Caco-2 (cell line): Measurements from ENCODE around the gene RPL22. TPM values are rescaled to one million over a fixed set of nuclear protein-coding genes. Genes with fewer than 3 reads are reported as not detected.

Experiments used
- BruUV-seq: library from RNA; stranded (reverse); fragments of 400-500 nt; replicated peaks from 2 replicates; lab custom pipeline; 2021; lab: Mats Ljungman, UMichigan
- CTCF ChIA-PET: fragments of 300-600 bp; sonication (Branson Sonifier 250); formaldehyde crosslinking; loops from one replicate; lab custom pipeline; 2022; ENCODE audit warnings: antibody characterized with exemption; lab: Charles Lee
- POLR2A ChIA-PET: fragments of 300-600 bp; sonication (Branson Sonifier 250); formaldehyde crosslinking; loops from one replicate; lab custom pipeline; 2022; ENCODE audit warnings: antibody characterized with exemption; lab: Charles Lee
- DNase-seq, 2 experiments: peaks; one replicate each; pipeline versions ENCODE4 v3.0.0 to v3.0.0-alpha.2; 2020 to 2022
- H3K27me3 ChIP-seq: replicated peaks from 2 replicates; pipeline ENCODE4 v1.6.0; 2011; ENCODE audit warnings: low read length; ENCODE audit not compliant: control insufficient read depth, insufficient read depth
- H3K36me3 ChIP-seq: 2 replicates; pipeline ENCODE4 v1.5.1; 2011; ENCODE audit warnings: low read length; ENCODE audit not compliant: control insufficient read depth, insufficient read depth
- H3K4me1 ChIP-seq: fragments of 250-450 bp; sonication (Bioruptor Pico); 2 replicates; pipeline ENCODE4 v1.5.1; 2020; ENCODE audit warnings: mild to moderate bottlenecking
- H3K4me3 ChIP-seq: 2 replicates; pipeline ENCODE4 v1.5.1; 2011; ENCODE audit warnings: low read depth, mild to moderate bottlenecking, control low read depth, low read length
- H3K9me3 ChIP-seq: fragments of 250-450 bp; sonication (Bioruptor Pico); 2 replicates; pipeline ENCODE4 v1.5.1; 2020; ENCODE audit warnings: mild to moderate bottlenecking, moderate library complexity
- H3K27ac Mint-ChIP-seq: one replicate; pipeline ENCODE4 v1.8.0; 2022; ENCODE audit warnings: mixed read lengths; ENCODE audit not compliant: unreplicated experiment
- H3K27me3 Mint-ChIP-seq: one replicate; pipeline ENCODE4 v1.8.0; 2022; ENCODE audit warnings: mixed read lengths; ENCODE audit not compliant: insufficient read depth, unreplicated experiment
- H3K36me3 Mint-ChIP-seq: one replicate; pipeline ENCODE4 v1.8.0; 2022; ENCODE audit warnings: mild to moderate bottlenecking, mixed read lengths; ENCODE audit not compliant: insufficient read depth, unreplicated experiment
- H3K4me1 Mint-ChIP-seq: one replicate; pipeline ENCODE4 v1.8.0; 2022; ENCODE audit warnings: low read depth, mixed read lengths; ENCODE audit not compliant: unreplicated experiment
- H3K4me3 Mint-ChIP-seq: one replicate; pipeline ENCODE4 v1.8.0; 2022; ENCODE audit warnings: mild to moderate bottlenecking, moderate library complexity, mixed read lengths; ENCODE audit not compliant: unreplicated experiment
- H3K9me3 Mint-ChIP-seq: one replicate; pipeline ENCODE4 v1.8.0; 2022; ENCODE audit warnings: mixed read lengths; ENCODE audit not compliant: unreplicated experiment
- intact Hi-C: fragments of 100-400 bp; cut with micrococcal nuclease; formaldehyde crosslinking; loops from one replicate; pipeline ENCODE4 v1.10.0; 2022; ENCODE audit not compliant: unreplicated experiment
- total RNA-seq: library from RNA; stranded (reverse); gene quantifications from 2 replicates; pipeline ENCODE4 v1.2.3, GENCODE V29; 2022
- TF ChIP-seq, protein P1 (sequence below), 2 experiments: fragments of 200-600 bp in 1 of 2; IDR thresholded peaks; 1 replicate in 1 of 2; 2 replicates in 1 of 2; pipeline versions ENCODE4 v1.5.1 to v1.8.0; 2011 to 2022; ENCODE audit warnings: antibody characterized with exemption in 1 of 2, control low read depth in 1 of 2, inconsistent platforms in 1 of 2, low read depth in 1 of 2, low read length in 1 of 2, mild to moderate bottlenecking in 1 of 2, moderate library complexity in 1 of 2; ENCODE audit not compliant: insufficient read depth in 1 of 2, severe bottlenecking in 1 of 2, unreplicated experiment in 1 of 2

The RPL22 gene
- total RNA-seq, 1 experiment from 2014 or later = 406 TPM

DNA sequence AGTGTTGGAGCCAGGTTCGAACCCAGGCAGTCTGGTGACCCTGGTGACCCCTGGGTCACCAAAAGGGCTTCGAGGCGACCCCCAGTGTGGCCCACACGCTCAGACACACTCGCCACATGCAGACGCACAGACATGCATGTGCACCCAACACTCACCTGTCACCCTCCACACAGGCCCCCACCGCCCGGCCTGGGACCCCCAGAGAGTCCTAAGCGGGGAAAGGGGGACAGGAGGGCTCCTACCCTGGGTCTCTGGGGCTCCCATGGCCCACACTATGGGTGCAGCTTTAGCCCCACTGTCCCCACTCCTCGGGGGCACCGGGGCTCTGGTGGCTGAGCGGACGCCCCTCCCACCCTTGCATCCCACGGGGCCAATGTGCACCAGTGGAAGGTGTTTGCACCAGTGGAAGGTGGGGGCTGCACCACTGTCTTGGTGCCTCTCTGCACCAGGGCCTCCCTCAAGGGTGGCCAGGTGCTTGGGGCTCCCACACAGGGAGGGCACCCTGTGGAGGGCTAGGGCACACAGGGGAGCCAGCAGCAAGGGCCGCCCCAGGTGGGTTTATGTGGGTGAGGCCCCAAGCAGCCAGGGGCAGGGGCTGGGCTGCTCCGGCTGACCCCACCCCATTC, 29.2 kb downstream of the RPL22 start:
- POLR2A ChIA-PET = no interaction called here
- intact Hi-C loops = no loop called here
- Histone ChIP-seq H3K36me3 (no peaks in the 10 kb centered on the region), H3K9me3 (no peaks in the 10 kb centered on the region), H3K27me3 (no peaks in the 10 kb centered on the region), H3K4me3 (no peak overlapping the region), H3K4me1 (no peaks in the 10 kb centered on the region)
- Mint-ChIP-seq H3K27me3 (no peaks in the 10 kb centered on the region), H3K4me3 (no peak overlapping the region), H3K27ac (no peak overlapping the region), H3K36me3 (no peaks in the 10 kb centered on the region), H3K4me1 (no peaks in the 10 kb centered on the region), H3K9me3 (no peaks in the 10 kb centered on the region)
- CTCF ChIA-PET = no interaction called here
- TF ChIP-seq, protein P1, sequence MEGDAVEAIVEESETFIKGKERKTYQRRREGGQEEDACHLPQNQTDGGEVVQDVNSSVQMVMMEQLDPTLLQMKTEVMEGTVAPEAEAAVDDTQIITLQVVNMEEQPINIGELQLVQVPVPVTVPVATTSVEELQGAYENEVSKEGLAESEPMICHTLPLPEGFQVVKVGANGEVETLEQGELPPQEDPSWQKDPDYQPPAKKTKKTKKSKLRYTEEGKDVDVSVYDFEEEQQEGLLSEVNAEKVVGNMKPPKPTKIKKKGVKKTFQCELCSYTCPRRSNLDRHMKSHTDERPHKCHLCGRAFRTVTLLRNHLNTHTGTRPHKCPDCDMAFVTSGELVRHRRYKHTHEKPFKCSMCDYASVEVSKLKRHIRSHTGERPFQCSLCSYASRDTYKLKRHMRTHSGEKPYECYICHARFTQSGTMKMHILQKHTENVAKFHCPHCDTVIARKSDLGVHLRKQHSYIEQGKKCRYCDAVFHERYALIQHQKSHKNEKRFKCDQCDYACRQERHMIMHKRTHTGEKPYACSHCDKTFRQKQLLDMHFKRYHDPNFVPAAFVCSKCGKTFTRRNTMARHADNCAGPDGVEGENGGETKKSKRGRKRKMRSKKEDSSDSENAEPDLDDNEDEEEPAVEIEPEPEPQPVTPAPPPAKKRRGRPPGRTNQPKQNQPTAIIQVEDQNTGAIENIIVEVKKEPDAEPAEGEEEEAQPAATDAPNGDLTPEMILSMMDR (IDR thresholded peaks at IDR 0.05; ENCODE audit: insufficient read depth in 1 of 2, low read depth in 1 of 2, low read length in 1 of 2, severe bottlenecking in 1 of 2, unreplicated experiment in 1 of 2) = no peak
- BruUV-seq = no TSS peak
- DNase-seq = no peak

DNA sequence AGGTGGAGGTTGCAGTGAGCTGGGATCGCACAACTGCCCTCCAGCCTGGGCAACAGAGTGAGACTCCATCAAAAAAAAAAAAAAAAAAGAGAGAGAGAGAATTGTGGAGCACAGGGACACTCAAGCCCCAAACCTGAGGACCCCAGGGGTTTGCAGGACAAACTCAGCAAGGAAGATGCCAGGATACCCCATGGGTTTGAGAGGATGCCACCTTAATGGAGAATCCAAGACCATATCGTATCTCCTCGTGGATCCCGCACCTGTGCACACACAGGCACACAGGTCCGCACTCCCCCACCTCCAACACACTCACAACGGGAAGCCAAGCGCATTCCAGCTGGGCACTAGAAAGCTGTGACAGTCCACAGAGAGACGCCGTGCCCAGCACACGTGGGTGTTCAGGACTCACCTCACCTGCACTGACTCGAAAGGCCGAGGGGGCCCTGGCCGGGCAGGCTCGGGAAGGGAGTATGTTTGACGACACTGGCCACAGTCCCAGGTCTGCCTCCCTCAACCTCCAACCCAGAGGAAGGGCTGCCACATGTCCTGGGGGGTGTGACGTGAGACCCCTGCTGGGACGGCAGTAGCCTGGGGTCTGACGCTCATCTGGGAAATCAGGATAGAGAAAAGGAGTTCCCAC, 30.3 kb downstream of the RPL22 start:
- H3K36me3 ChIP-seq = no peaks in the 10 kb centered on the region
- H3K9me3 Mint-ChIP-seq = no peaks in the 10 kb centered on the region
- no peaks in the 10 kb centered on the region for H3K9me3 ChIP-seq
- H3K27ac Mint-ChIP-seq = no peak overlapping the region
- POLR2A ChIA-PET = no interaction called here
- H3K4me3 Mint-ChIP-seq = no peak overlapping the region
- TF ChIP-seq, protein P1 (IDR thresholded peaks at IDR 0.05; ENCODE audit: insufficient read depth in 1 of 2, low read depth in 1 of 2, low read length in 1 of 2, severe bottlenecking in 1 of 2, unreplicated experiment in 1 of 2) = no peak
- H3K27me3 ChIP-seq = no peaks in the 10 kb centered on the region
- peaks cover 5% of the 10 kb centered on the region for H3K27me3 Mint-ChIP-seq
- CTCF ChIA-PET = no interaction called here
- no peaks in the 10 kb centered on the region for H3K4me1 ChIP-seq
- no peaks in the 10 kb centered on the region for H3K36me3 Mint-ChIP-seq
- no peak for DNase-seq
- H3K4me1 Mint-ChIP-seq = no peaks in the 10 kb centered on the region
- intact Hi-C loops = loop anchor here (10.0 kb wide), 1 partner anchor 64 kb away; no protein-coding TSS in a partner anchor
- BruUV-seq = no TSS peak
- no peak overlapping the region for H3K4me3 ChIP-seq

DNA sequence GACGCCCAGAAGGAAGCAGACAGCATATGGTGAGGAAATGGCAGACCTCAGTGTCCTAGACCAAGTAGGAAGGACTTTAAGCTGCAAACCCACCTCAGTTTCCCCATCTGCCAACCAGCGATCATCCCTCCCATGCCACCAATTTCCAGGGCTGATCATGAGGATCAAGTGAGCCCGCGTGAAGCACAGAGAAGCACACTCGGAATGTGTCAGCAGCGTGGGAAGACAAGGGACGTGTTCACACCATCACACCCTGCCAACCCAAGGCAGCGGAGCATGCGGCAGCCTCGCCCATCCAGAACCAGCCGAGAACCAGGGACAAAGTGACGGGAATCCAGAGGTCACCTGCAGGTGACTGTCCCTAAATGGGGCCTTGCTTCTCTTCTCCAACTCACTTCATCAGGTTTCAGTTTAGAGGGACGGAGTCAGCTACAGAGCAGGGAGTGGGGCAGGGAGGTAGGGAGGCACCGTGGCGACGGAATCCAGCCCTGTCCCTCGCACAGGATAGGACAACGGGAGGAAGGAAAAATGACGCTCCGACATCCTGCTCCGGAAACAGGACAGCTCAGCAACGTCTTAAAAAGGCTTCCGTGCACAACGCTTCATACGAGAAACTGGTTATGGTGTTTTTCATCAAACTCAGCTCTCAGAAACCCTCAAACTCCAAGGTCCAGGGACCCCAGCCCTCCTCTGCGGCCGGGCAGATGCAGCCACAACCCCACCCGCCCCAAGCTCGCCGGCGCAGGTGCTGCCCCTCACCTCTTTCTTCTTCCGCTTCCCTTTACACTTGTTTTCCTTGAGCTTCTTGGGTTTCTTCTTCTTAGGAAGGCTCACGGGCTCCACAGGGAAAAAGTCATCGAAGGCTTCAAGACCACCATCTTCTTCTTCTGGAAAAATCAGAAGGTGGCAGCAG, 31.7 kb downstream of the RPL22 start:
- no peaks in the 10 kb centered on the region for H3K27me3 ChIP-seq
- POLR2A ChIA-PET = interaction anchor here (0.6 kb wide), 1 partner anchor 39 kb away, joined by 3 read pairs; no protein-coding TSS in a partner anchor

More for the DNA sequence above, 31.7 kb downstream of the RPL22 start:
- TF ChIP-seq, protein P1 (IDR thresholded peaks at IDR 0.05; ENCODE audit: insufficient read depth in 1 of 2, low read depth in 1 of 2, low read length in 1 of 2, severe bottlenecking in 1 of 2, unreplicated experiment in 1 of 2) = no peak
- Histone ChIP-seq H3K36me3 (no peaks in the 10 kb centered on the region), H3K9me3 (no peaks in the 10 kb centered on the region), H3K4me1 (no peaks in the 10 kb centered on the region), H3K4me3 (no peak overlapping the region)
- DNase-seq = no peak
- BruUV-seq = no TSS peak
- Mint-ChIP-seq H3K27me3 (peaks cover 5% of the 10 kb centered on the region), H3K4me1 (no peaks in the 10 kb centered on the region), H3K9me3 (no peaks in the 10 kb centered on the region), H3K4me3 (no peak overlapping the region), H3K36me3 (no peaks in the 10 kb centered on the region), H3K27ac (no peak overlapping the region)
- intact Hi-C loops = loop anchor here (10.0 kb wide), 1 partner anchor 63 kb away; no protein-coding TSS in a partner anchor
- CTCF ChIA-PET = interaction anchor here (0.6 kb wide), 1 partner anchor 15 kb away, joined by 3 read pairs; no protein-coding TSS in a partner anchor
